Activated CD8-positive, alpha-beta T cell treated with anti-CD3 and anti-CD28 coated beads, Interleukin-2, amount 10 ng/mL, durations not matched to agents 7 days and 5 days (primary cell): ENCODE data around the gene MYCBPAP. TPM values are rescaled to one million over a fixed set of nuclear protein-coding genes. Genes with fewer than 3 reads are reported as not detected.
"Not testable (repeated sequence)": the region's sequence is repeated elsewhere in the genome, so short reads cannot be mapped to it uniquely, and the experiment has no call there.

Experiments used
- ATAC-seq: fragments of 150-1000 bp; cut with Tn5 transposase; one replicate; pipeline ENCODE4 v1.10.0; 2021; ENCODE audit warnings: moderate library complexity
- CTCF ChIA-PET: fragments of 350-600 bp; sonication (Branson Sonifier 250); formaldehyde crosslinking; loops from one replicate; lab custom pipeline; 2021; ENCODE audit warnings: antibody characterized with exemption; lab: Charles Lee
- POLR2A ChIA-PET: fragments of 350-600 bp; sonication (Branson Sonifier 250); formaldehyde crosslinking; loops from one replicate; lab custom pipeline; 2021; ENCODE audit warnings: antibody characterized with exemption; lab: Charles Lee
- DNase-seq: peaks from one replicate; pipeline ENCODE4 v3.0.0-alpha.2; 2020
- H3K27ac Mint-ChIP-seq: one replicate; pipeline ENCODE4 v1.8.0; 2021; ENCODE audit warnings: mild to moderate bottlenecking, mixed read lengths
- H3K27me3 Mint-ChIP-seq: one replicate; pipeline ENCODE4 v1.8.0; 2021; ENCODE audit warnings: low read depth, mixed read lengths
- H3K36me3 Mint-ChIP-seq: one replicate; pipeline ENCODE4 v1.8.0; 2021; ENCODE audit warnings: low read depth, mixed read lengths
- H3K4me1 Mint-ChIP-seq: one replicate; pipeline ENCODE4 v1.8.0; 2021; ENCODE audit warnings: low read depth, mixed read lengths
- H3K4me3 Mint-ChIP-seq: one replicate; pipeline ENCODE4 v1.8.0; 2021; ENCODE audit warnings: mild to moderate bottlenecking, mixed read lengths
- H3K9me3 Mint-ChIP-seq: one replicate; pipeline ENCODE4 v1.8.0; 2022; ENCODE audit warnings: mixed read lengths; ENCODE audit not compliant: insufficient read depth
- total RNA-seq, 2 experiments: library from RNA; stranded (reverse); gene quantifications; one replicate each; pipeline ENCODE4 v1.2.3, GENCODE V29; 2021

The MYCBPAP gene
- total RNA-seq, 2 experiments from 2014 or later, result 7.7 to 9.3 TPM

GRCh38 chr17:50466371-50467113 is 41.7 kb upstream of the MYCBPAP start:
- ATAC-seq (no peak), DNase-seq (no peak)
- peaks cover 12% of the 10 kb centered on the region for H3K4me1 Mint-ChIP-seq
- no peak overlapping the region for H3K4me3 Mint-ChIP-seq
- ChIA-PET CTCF (interaction anchor here (1.0 to 1.6 kb wide), 2 partner anchors 61 to 69 kb away, joined by 3 to 7 read pairs; partner anchors contain the start of gene LRRC59), POLR2A (no interaction called here)
- H3K27me3 Mint-ChIP-seq, result peaks cover 16% of the 10 kb centered on the region
- H3K27ac Mint-ChIP-seq, result no peak overlapping the region
- H3K36me3 Mint-ChIP-seq, result no peaks in the 10 kb centered on the region
- H3K9me3 Mint-ChIP-seq, result no peaks in the 10 kb centered on the region

DNA sequence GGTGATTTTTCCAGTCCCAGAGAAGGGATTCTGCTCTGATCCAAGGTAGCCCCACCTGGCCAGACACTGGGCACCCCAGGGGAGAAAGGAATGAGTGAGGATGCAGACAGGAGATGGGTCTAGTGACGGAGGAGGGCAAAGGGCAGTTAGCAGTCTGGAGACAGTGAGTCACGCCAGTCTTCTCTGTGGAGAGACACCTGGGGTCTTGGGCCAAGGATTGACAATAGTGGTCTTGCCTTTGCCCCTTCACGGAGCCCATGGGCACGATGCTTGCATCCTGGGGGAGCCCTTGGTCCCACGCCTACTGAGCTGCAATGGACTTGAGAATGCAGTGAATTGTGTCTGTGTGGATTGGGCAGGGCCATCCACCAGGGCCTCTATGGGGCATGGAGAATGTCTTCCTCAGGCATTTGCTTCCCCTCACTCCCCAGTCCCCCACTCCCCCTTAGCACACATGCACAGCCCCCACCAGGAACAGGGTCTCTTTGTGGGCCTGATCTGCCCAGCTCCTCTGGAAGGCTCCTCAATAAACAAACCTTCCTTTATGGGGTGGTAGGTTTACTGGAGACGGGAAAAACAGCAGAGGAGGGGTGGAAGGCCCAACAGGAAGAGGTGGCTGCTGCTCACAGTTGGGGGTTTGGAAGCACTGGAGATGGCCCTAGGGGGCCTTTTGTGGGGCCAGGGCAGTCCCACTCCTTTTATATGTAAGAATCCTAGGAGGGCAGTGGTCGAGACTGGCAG is 41.0 kb upstream of the MYCBPAP start:
- CTCF ChIA-PET, result interaction anchor here (1.0 kb wide), 1 partner anchor 62 kb away, joined by 3 read pairs; no protein-coding TSS in a partner anchor
- POLR2A ChIA-PET, result no interaction called here
- Mint-ChIP-seq H3K4me1 (peaks cover 15% of the 10 kb centered on the region), H3K27ac (no peak overlapping the region), H3K36me3 (peaks cover 2% of the 10 kb centered on the region), H3K27me3 (peaks cover 16% of the 10 kb centered on the region), H3K9me3 (no peaks in the 10 kb centered on the region), H3K4me3 (no peak overlapping the region)
- ATAC-seq, result no peak
- DNase-seq, result no peak

DNA sequence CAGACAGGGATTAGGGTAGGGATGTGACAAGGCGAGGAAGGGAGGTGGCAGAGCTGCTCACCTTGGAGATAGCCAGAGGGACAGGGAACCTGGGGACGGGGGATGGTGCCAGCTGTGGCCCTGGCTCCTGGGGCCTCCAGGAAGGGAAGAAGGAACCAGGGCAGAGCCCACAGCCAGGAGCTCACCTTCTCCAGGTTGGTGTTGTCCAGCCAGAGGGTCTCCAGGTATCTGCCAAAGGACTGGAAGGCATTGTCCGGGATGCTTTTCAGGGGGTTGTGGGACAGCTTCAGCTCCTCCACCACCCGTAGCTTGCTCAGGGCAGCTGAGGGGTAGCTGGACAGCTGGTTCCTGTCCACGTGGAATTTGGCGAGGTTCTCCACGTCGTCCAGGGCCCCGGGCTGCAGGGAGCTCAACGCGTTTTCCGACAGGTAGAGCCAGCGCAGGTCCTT is 40.4 kb upstream of the MYCBPAP start:
- no peak overlapping the region for H3K27ac Mint-ChIP-seq
- H3K4me1 Mint-ChIP-seq, result peaks cover 15% of the 10 kb centered on the region
- H3K36me3 Mint-ChIP-seq, result peaks cover 4% of the 10 kb centered on the region
- POLR2A ChIA-PET, result no interaction called here
- ATAC-seq (no peak), DNase-seq (no peak)
- H3K4me3 Mint-ChIP-seq, result no peak overlapping the region
- H3K27me3 Mint-ChIP-seq, result peaks cover 16% of the 10 kb centered on the region
- no peaks in the 10 kb centered on the region for H3K9me3 Mint-ChIP-seq
- CTCF ChIA-PET, result interaction anchor here (1.0 kb wide), 1 partner anchor 63 kb away, joined by 3 read pairs; no protein-coding TSS in a partner anchor

DNA sequence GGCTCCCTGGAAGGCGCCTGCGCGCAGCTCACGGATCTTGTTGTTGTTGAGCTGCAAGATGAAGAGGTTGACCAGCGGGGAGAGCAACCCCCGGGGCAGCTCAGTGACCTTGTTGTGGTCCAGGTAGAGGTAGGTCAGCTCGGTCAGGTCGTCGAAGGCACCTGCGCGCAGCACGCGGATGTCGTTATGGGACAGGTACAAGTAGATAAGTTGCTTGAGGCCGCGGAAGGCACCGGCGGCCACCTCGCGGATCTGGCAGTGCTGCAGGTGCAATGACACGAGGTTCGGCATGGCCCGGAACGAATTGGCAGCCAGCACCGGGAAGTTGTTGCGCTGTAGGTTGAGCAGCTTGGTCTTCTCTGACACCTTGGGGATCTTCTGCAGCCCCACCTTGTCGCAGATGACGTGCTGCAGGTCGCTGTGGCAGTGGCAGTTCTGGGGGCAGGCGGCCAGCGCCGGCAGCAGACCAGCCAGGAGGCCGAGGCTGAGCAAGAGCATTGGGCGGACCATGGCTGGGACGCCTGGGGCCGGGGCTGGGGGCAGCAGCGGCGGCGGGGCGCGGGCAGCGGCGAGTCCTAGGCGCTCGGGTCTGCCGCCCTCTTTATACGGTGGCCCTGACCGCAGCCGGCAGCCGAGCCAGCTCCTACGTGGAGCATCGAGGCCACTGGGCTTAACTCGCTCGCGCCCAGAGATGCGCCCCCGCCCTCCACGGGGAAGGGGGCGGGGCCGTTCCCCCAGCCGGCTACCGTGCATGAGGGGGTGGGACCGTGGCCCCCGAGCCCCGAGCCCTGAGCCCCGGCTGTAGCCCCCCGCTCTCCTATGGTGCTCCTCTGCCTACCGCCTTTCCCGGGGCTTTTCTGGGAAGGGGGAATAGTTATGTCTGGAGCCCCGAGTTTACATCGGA is 39.7 kb upstream of the MYCBPAP start, which contains the start of gene CHAD:
Gene CHAD, minus strand, starts transcription at position 577 of the 904 bp plus-strand sequence. Its CDS starts 67 bp downstream, at position 510.
- DNase-seq (no peak), ATAC-seq (peak; percentile 35)
- Mint-ChIP-seq H3K36me3 (peaks cover 4% of the 10 kb centered on the region), H3K27me3 (peaks cover 16% of the 10 kb centered on the region), H3K4me3 (no peak within 1 kb of the TSS), H3K4me1 (peaks cover 15% of the 10 kb centered on the region), H3K9me3 (no peaks in the 10 kb centered on the region), H3K27ac (no peak within 1 kb of the TSS)
- ChIA-PET POLR2A (no interaction called here), CTCF (interaction anchor here (0.9 kb wide), 1 partner anchor 71 kb away, joined by 3 read pairs; the partner anchor contains the start of gene LRRC59)

DNA sequence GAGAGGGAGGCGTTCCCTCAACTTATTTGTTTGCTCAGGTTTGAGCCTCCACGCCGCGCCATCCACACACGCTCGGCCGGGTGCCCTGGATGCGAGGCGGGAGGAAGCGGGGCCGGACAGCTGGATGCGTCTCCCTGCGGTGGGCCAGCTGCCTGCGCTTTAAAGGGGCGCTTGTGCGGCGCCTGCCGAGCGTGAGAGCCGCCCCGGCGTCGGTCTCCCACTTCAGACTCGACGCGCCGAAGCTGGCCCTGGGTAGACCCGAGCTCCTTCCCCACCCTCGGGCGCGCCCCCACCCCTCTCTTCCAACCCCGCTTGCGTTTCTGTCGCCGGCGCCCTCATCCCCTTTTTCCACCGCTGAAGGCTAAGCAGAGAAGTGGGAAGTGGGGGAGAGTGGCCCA is 39.0 kb upstream of the MYCBPAP start:
- H3K9me3 Mint-ChIP-seq, result no peaks in the 10 kb centered on the region
- H3K27me3 Mint-ChIP-seq, result peaks cover 16% of the 10 kb centered on the region
- no peak overlapping the region for H3K4me3 Mint-ChIP-seq
- H3K4me1 Mint-ChIP-seq, result peaks cover 15% of the 10 kb centered on the region
- POLR2A ChIA-PET, result no interaction called here
- H3K27ac Mint-ChIP-seq, result no peak overlapping the region
- CTCF ChIA-PET, result interaction anchor here (0.9 kb wide), 1 partner anchor 72 kb away, joined by 3 read pairs; the partner anchor contains the start of gene LRRC59
- peak; percentile 26 for ATAC-seq
- no peak for DNase-seq
- H3K36me3 Mint-ChIP-seq, result peaks cover 4% of the 10 kb centered on the region

DNA sequence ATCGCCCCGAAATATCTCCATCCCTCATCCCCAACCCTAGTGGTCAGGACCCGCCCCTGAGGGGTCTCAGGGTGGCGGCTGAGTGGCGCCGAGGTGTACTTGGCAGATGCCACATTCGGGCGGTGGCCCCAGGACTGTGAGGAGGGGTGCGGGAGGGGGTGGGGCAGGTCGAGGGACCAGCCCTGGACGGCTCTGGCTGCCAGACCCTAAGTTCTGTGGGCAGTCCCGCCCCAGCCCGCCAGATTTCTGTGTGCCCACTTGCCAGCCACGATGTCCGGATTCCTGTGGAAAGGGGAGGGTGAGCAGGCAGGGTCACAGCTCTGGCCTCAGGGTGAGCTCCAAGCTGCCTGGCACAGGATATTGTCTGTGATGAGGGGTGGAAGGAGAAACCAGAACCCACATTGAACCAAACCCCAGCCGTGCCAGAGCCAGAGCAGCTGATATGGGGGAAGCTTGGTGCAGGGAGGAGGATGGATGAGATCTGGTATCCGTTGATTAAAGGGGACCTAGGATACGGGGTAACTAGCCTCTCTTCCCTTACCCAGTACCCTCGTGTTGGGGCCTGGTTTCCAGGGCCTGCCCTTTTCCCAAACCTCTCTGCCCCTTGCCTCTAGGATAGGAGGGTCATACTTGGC is 38.5 kb upstream of the MYCBPAP start:
- ATAC-seq (no peak), DNase-seq (no peak)
- no peaks in the 10 kb centered on the region for H3K9me3 Mint-ChIP-seq
- peaks cover 15% of the 10 kb centered on the region for H3K4me1 Mint-ChIP-seq
- H3K27me3 Mint-ChIP-seq, result peaks cover 16% of the 10 kb centered on the region
- H3K36me3 Mint-ChIP-seq, result peaks cover 4% of the 10 kb centered on the region
- ChIA-PET POLR2A (no interaction called here), CTCF (interaction anchor here (0.9 to 1.6 kb wide), 3 partner anchors 10 to 72 kb away, joined by 3 to 6 read pairs (median 5); partner anchors contain the start of gene LRRC59)
- H3K4me3 Mint-ChIP-seq, result no peak overlapping the region
- H3K27ac Mint-ChIP-seq, result no peak overlapping the region

GRCh38 chr17:50470426-50470825 is 37.8 kb upstream of the MYCBPAP start:
- DNase-seq (no peak), ATAC-seq (no peak)
- ChIA-PET CTCF (interaction anchor here (0.5 to 2.3 kb wide), 4 partner anchors 9 to 595 kb away, joined by 3 to 7 read pairs (median 6); partner anchors contain the start of gene LRRC59), POLR2A (no interaction called here)
- H3K27ac Mint-ChIP-seq, result no peak overlapping the region
- H3K4me3 Mint-ChIP-seq, result no peak overlapping the region
- H3K4me1 Mint-ChIP-seq, result peaks cover 15% of the 10 kb centered on the region
- peaks cover 4% of the 10 kb centered on the region for H3K36me3 Mint-ChIP-seq
- H3K27me3 Mint-ChIP-seq, result peaks cover 16% of the 10 kb centered on the region
- no peaks in the 10 kb centered on the region for H3K9me3 Mint-ChIP-seq

- Mint-ChIP-seq H3K9me3 (no peaks in the 10 kb centered on the region), H3K4me3 (no peak overlapping the region), H3K36me3 (peaks cover 4% of the 10 kb centered on the region), H3K4me1 (peaks cover 15% of the 10 kb centered on the region), H3K27me3 (peaks cover 17% of the 10 kb centered on the region), H3K27ac (no peak overlapping the region)
- ATAC-seq, result peak; percentile 34
- no peak for DNase-seq
- ChIA-PET POLR2A (interaction anchor here (1.1 to 1.3 kb wide), 2 partner anchors 45 to 74 kb away, joined by 3 to 6 read pairs; partner anchors contain the start of genes ACSF2 and LRRC59), CTCF (interaction anchor here (0.5 to 2.3 kb wide), 5 partner anchors 8 to 594 kb away, joined by 3 to 7 read pairs (median 5); partner anchors contain the start of gene LRRC59)
These were observed 37.0 kb upstream of the MYCBPAP start for GRCh38 chr17:50471009-50471905.

DNA sequence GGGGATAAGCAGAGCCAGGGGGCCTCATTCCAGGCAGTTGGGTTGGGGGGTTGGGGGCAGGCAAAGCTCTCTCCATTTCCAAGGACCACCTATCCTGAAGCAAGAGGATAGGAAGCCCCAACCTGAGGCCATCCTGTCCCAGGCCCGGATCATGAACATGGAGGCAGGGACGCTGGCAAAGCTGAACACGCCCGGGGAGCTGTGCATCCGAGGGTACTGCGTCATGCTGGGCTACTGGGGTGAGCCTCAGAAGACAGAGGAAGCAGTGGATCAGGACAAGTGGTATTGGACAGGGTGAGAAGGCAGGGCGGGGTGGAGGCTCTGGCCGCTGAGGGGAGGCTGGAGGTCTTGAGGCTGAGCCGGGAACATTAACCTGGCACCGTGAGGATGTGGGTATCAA is 36.0 kb upstream of the MYCBPAP start:
- CTCF ChIA-PET, result interaction anchor here (2.3 kb wide), 1 partner anchor 111 kb away, joined by 7 read pairs; no protein-coding TSS in a partner anchor
- Mint-ChIP-seq H3K4me1 (peaks cover 15% of the 10 kb centered on the region), H3K27ac (no peak overlapping the region), H3K4me3 (no peak overlapping the region), H3K36me3 (peaks cover 4% of the 10 kb centered on the region), H3K27me3 (peaks cover 17% of the 10 kb centered on the region), H3K9me3 (no peaks in the 10 kb centered on the region)
- DNase-seq (no peak), ATAC-seq (no peak)
- POLR2A ChIA-PET, result no interaction called here

GRCh38 chr17:50472761-50473161 is 35.5 kb upstream of the MYCBPAP start:
- DNase-seq, POLR2A ChIA-PET, H3K4me3 Mint-ChIP-seq, H3K27ac Mint-ChIP-seq, ATAC-seq, H3K9me3 Mint-ChIP-seq, H3K36me3 Mint-ChIP-seq: not testable (repeated sequence)
- H3K4me1 Mint-ChIP-seq, result peaks cover 15% of the 10 kb centered on the region
- CTCF ChIA-PET, result interaction anchor here (2.9 kb wide), 1 partner anchor 75 kb away, joined by 11 read pairs; the partner anchor contains the start of gene LRRC59
- H3K27me3 Mint-ChIP-seq, result peaks cover 13% of the 10 kb centered on the region
